ENCODE results near the gene ATP1B2. TPM values are rescaled to one million over a fixed set of nuclear protein-coding genes. Genes with fewer than 3 reads are reported as not detected.

The ATP1B2 gene
- total and polyA plus RNA-seq, 9 of the 15 experiments (the other 6 are each of a cell fraction or from before 2014, with no cell fraction given) = 0.23 to 6.0 (median 0.99) TPM

DNA sequence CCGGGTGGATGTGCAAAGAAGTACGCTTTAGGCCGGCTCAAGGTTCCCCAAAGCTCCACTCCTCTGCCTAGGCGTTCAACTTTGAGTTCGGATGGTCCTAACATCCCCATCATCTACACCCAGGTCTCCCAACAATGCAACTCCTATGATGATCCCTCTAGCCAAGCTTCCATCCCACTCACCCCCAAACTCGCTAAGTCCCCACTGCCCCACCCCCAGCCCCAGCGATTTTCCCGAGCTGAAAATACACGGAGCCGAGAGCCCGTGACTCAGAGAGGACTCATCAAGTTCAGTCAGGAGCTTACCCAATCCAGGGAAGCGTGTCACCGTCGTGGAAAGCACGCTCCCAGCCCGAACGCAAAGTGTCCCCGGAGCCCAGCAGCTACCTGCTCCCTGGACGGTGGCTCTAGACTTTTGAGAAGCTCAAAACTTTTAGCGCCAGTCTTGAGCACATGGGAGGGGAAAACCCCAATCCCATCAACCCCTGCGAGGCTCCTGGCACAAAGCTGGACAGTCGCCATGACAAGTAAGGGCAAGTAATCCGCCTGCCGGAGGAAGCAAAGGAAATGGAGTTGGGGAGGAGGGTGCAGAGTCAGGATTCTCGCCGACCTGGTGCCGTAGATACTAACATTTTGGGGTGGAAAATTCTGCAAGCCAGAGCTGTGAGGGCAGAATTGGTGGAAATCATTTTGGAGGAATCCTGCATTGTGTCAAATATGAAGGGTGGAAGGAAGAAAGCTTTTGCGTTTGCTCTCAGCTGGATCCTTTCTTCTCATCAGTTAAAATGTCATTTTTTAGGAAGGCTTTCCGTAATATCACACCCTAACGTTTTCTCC, 36.6 kb downstream of the ATP1B2 start, which contains the start of gene TP53 (continued):
- TF ChIP-seq, protein P1, sequence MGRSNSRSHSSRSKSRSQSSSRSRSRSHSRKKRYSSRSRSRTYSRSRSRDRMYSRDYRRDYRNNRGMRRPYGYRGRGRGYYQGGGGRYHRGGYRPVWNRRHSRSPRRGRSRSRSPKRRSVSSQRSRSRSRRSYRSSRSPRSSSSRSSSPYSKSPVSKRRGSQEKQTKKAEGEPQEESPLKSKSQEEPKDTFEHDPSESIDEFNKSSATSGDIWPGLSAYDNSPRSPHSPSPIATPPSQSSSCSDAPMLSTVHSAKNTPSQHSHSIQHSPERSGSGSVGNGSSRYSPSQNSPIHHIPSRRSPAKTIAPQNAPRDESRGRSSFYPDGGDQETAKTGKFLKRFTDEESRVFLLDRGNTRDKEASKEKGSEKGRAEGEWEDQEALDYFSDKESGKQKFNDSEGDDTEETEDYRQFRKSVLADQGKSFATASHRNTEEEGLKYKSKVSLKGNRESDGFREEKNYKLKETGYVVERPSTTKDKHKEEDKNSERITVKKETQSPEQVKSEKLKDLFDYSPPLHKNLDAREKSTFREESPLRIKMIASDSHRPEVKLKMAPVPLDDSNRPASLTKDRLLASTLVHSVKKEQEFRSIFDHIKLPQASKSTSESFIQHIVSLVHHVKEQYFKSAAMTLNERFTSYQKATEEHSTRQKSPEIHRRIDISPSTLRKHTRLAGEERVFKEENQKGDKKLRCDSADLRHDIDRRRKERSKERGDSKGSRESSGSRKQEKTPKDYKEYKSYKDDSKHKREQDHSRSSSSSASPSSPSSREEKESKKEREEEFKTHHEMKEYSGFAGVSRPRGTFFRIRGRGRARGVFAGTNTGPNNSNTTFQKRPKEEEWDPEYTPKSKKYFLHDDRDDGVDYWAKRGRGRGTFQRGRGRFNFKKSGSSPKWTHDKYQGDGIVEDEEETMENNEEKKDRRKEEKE (IDR thresholded peaks at IDR 0.05; ENCODE audit: borderline replicate concordance in 1 of 2, control insufficient read depth in 1 of 2, low read depth in 2 of 2, low read length in 1 of 2) = 0 out of 4 replicates have a peak, but pooled peaks of 1 of the 2 experiments have one; percentile 51
- TF ChIP-seq, protein P2, sequence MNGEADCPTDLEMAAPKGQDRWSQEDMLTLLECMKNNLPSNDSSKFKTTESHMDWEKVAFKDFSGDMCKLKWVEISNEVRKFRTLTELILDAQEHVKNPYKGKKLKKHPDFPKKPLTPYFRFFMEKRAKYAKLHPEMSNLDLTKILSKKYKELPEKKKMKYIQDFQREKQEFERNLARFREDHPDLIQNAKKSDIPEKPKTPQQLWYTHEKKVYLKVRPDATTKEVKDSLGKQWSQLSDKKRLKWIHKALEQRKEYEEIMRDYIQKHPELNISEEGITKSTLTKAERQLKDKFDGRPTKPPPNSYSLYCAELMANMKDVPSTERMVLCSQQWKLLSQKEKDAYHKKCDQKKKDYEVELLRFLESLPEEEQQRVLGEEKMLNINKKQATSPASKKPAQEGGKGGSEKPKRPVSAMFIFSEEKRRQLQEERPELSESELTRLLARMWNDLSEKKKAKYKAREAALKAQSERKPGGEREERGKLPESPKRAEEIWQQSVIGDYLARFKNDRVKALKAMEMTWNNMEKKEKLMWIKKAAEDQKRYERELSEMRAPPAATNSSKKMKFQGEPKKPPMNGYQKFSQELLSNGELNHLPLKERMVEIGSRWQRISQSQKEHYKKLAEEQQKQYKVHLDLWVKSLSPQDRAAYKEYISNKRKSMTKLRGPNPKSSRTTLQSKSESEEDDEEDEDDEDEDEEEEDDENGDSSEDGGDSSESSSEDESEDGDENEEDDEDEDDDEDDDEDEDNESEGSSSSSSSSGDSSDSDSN (IDR thresholded peaks at IDR 0.05; ENCODE audit: borderline replicate concordance in 1 of 2, low read depth in 2 of 2, low read length in 2 of 2) = 0 out of 4 replicates have a peak, but pooled peaks of 1 of the 2 experiments have one; percentile 45
- peak; percentile 95 for TF ChIP-seq POLR2B (IDR thresholded peaks at IDR 0.05; ENCODE audit: low read depth, partially characterized antibody)
- TF ChIP-seq SMAD3 (CRISPR knock-in tag; conservative IDR thresholded peaks at IDR 0.05) = no peak
- TF ChIP-seq ZNF780A (CRISPR knock-in tag; IDR thresholded peaks at IDR 0.05) = no peak
- TF ChIP-seq, protein P3, sequence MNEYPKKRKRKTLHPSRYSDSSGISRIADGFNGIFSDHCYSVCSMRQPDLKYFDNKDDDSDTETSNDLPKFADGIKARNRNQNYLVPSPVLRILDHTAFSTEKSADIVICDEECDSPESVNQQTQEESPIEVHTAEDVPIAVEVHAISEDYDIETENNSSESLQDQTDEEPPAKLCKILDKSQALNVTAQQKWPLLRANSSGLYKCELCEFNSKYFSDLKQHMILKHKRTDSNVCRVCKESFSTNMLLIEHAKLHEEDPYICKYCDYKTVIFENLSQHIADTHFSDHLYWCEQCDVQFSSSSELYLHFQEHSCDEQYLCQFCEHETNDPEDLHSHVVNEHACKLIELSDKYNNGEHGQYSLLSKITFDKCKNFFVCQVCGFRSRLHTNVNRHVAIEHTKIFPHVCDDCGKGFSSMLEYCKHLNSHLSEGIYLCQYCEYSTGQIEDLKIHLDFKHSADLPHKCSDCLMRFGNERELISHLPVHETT (CRISPR knock-in tag; conservative IDR thresholded peaks at IDR 0.05 in 1 of 2, IDR thresholded peaks at IDR 0.05 in 1 of 2) = no peak; a peak in 1 of 4 replicates
- TF ChIP-seq L3MBTL2 (IDR thresholded peaks at IDR 0.05) = peak; percentile 73
- TF ChIP-seq DPF2 (IDR thresholded peaks at IDR 0.05) = peak; percentile 14; the same call in 1 of the 2 replicates
- TF ChIP-seq, protein P4, sequence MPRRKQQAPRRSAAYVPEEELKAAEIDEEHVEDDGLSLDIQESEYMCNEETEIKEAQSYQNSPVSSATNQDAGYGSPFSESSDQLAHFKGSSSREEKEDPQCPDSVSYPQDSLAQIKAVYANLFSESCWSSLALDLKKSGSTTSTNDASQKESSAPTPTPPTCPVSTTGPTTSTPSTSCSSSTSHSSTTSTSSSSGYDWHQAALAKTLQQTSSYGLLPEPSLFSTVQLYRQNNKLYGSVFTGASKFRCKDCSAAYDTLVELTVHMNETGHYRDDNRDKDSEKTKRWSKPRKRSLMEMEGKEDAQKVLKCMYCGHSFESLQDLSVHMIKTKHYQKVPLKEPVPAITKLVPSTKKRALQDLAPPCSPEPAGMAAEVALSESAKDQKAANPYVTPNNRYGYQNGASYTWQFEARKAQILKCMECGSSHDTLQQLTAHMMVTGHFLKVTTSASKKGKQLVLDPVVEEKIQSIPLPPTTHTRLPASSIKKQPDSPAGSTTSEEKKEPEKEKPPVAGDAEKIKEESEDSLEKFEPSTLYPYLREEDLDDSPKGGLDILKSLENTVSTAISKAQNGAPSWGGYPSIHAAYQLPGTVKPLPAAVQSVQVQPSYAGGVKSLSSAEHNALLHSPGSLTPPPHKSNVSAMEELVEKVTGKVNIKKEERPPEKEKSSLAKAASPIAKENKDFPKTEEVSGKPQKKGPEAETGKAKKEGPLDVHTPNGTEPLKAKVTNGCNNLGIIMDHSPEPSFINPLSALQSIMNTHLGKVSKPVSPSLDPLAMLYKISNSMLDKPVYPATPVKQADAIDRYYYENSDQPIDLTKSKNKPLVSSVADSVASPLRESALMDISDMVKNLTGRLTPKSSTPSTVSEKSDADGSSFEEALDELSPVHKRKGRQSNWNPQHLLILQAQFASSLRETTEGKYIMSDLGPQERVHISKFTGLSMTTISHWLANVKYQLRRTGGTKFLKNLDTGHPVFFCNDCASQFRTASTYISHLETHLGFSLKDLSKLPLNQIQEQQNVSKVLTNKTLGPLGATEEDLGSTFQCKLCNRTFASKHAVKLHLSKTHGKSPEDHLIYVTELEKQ (CRISPR knock-in tag; IDR thresholded peaks at IDR 0.05) = no peak
- no peak for TF ChIP-seq DDX20 (tag; IDR thresholded peaks at IDR 0.05; ENCODE audit: low read depth)
- no peak for TF ChIP-seq PHF21A (IDR thresholded peaks at IDR 0.05; ENCODE audit: borderline replicate concordance, low read depth)
- TF ChIP-seq, protein P5, sequence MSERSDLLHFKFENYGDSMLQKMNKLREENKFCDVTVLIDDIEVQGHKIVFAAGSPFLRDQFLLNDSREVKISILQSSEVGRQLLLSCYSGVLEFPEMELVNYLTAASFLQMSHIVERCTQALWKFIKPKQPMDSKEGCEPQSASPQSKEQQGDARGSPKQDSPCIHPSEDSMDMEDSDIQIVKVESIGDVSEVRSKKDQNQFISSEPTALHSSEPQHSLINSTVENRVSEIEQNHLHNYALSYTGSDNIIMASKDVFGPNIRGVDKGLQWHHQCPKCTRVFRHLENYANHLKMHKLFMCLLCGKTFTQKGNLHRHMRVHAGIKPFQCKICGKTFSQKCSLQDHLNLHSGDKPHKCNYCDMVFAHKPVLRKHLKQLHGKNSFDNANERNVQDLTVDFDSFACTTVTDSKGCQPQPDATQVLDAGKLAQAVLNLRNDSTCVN (CRISPR knock-in tag; IDR thresholded peaks at IDR 0.05) = no peak
- TF ChIP-seq ZFPM2 (CRISPR knock-in tag; IDR thresholded peaks at IDR 0.05) = no peak
